GM19023 (cell line): ENCODE measurements around the gene ICA1L.
"Not testable (repeated sequence)": the region's sequence is repeated elsewhere in the genome, so short reads cannot be mapped to it uniquely, and the experiment has no call there.

Experiments
- ATAC-seq: cut with Tn5 transposase; IDR thresholded peaks from one replicate; pipeline ENCODE4 v1.9.1; 2021; ENCODE audit warnings: mild to moderate bottlenecking, moderate library complexity; ENCODE audit not compliant: unreplicated experiment

The ICA1L gene

GRCh38 chr2:202871300-202872141 lies at the start of gene ICA1L:
ICA1L (minus strand) TSS chr2:202871766; CDS start chr2:202829009, 42,757 bp downstream.
- peak; percentile 58 for ATAC-seq

- ATAC-seq, result no peak
Observed at GRCh38 chr2:202918860-202919259, 47.3 kb upstream of the ICA1L start.

GRCh38 chr2:202912342-202913201 lies 41.0 kb upstream of the ICA1L start:
- ATAC-seq, result peak; percentile 65

GRCh38 chr2:202911512-202912341 lies 40.2 kb upstream of the ICA1L start, which contains the start of the genes CARF and WDR12:
CARF (plus strand) TSS chr2:202912275; CDS start chr2:202941903, 29,628 bp downstream.
WDR12 (minus strand) TSS chr2:202911673; CDS start chr2:202911476, 197 bp downstream.
- ATAC-seq, result peak; percentile 84

GRCh38 chr2:202911203-202911511 lies 39.6 kb upstream of the ICA1L start:
- no peak for ATAC-seq

- no peak for ATAC-seq
Observed at GRCh38 chr2:202910698-202911097, 39.1 kb upstream of the ICA1L start.

GRCh38 chr2:202910250-202910649 lies 38.7 kb upstream of the ICA1L start:
- not testable (repeated sequence) for ATAC-seq

- no peak for ATAC-seq
Observed at GRCh38 chr2:202909394-202910192, 38.0 kb upstream of the ICA1L start.

GRCh38 chr2:202908186-202908585 lies 36.6 kb upstream of the ICA1L start:
- ATAC-seq, result no peak

- not testable (repeated sequence) for ATAC-seq
Observed at GRCh38 chr2:202905507-202905906, 33.9 kb upstream of the ICA1L start.

GRCh38 chr2:202885190-202885589 lies 13.6 kb upstream of the ICA1L start:
- no peak for ATAC-seq

GRCh38 chr2:202883987-202884675 lies 12.6 kb upstream of the ICA1L start:
- no peak for ATAC-seq

GRCh38 chr2:202881570-202881969 lies 10.0 kb upstream of the ICA1L start:
- ATAC-seq, result no peak

GRCh38 chr2:202877699-202878098 lies 6.1 kb upstream of the ICA1L start:
- ATAC-seq, result no peak

GRCh38 chr2:202870431-202871299 lies 901 bp downstream of the ICA1L start:
- peak; percentile 78 for ATAC-seq

GRCh38 chr2:202861987-202862386 lies 9.6 kb downstream of the ICA1L start:
- ATAC-seq, result no peak

GRCh38 chr2:202858601-202859000 lies 13.0 kb downstream of the ICA1L start:
- no peak for ATAC-seq

GRCh38 chr2:202849343-202849742 lies 22.2 kb downstream of the ICA1L start:
- not testable (repeated sequence) for ATAC-seq
